AG08395 (cell line): ENCODE results near the gene CENATAC.
"Not testable (repeated sequence)": the region's sequence is repeated elsewhere in the genome, so short reads cannot be mapped to it uniquely, and the experiment has no call there.

Experiments used
- DNase-seq: peaks from one replicate; pipeline ENCODE4 v3.0.0; 2012; ENCODE audit warnings: mixed read lengths, low spot score

Gene CENATAC

GRCh38 chr11:118996926-118997626 is 862 bp upstream of the CENATAC start:
- DNase-seq: peak; percentile 58

GRCh38 chr11:118998388-118998717 is 415 bp downstream of the CENATAC start:
- no peak for DNase-seq

- peak; percentile 51 for DNase-seq
Observed at GRCh38 chr11:118998822-118999221, 884 bp downstream of the CENATAC start.

GRCh38 chr11:119000906-119001305 is 3.0 kb downstream of the CENATAC start:
- DNase-seq: no peak

GRCh38 chr11:119006656-119007055 is 8.7 kb downstream of the CENATAC start:
- DNase-seq: no peak

- no peak for DNase-seq
Observed at GRCh38 chr11:119011476-119012053, 13.6 kb downstream of the CENATAC start.

- DNase-seq: no peak
Observed at GRCh38 chr11:119012629-119013170, 14.8 kb downstream of the CENATAC start.

- DNase-seq: no peak
Observed at GRCh38 chr11:119014209-119014924, 16.4 kb downstream of the CENATAC start.

- DNase-seq: no peak
Observed at GRCh38 chr11:119015054-119015611, 17.2 kb downstream of the CENATAC start.

GRCh38 chr11:119016216-119017009 is 18.5 kb downstream of the CENATAC start:
- no peak for DNase-seq

- DNase-seq: not testable (repeated sequence)
Observed at GRCh38 chr11:119017377-119017776, 19.4 kb downstream of the CENATAC start.

GRCh38 chr11:119018074-119018938 is 20.4 kb downstream of the CENATAC start, which contains the start of the genes RPS25 and TRAPPC4:
Gene RPS25, minus strand, starts transcription at chr11:119018343. Its CDS starts 59 bp downstream, at chr11:119018284.
Gene TRAPPC4, plus strand, starts transcription at chr11:119018766. Its CDS starts 30 bp downstream, at chr11:119018796.
- peak; percentile 96 for DNase-seq

GRCh38 chr11:119019996-119020395 is 22.1 kb downstream of the CENATAC start:
- DNase-seq: no peak

- no peak for DNase-seq
Observed at GRCh38 chr11:119021631-119022030, 23.7 kb downstream of the CENATAC start.

- no peak for DNase-seq
Observed at GRCh38 chr11:119023741-119024140, 25.8 kb downstream of the CENATAC start.

GRCh38 chr11:119024430-119025098 is 26.6 kb downstream of the CENATAC start:
- DNase-seq: no peak

GRCh38 chr11:119025099-119025473 is 27.1 kb downstream of the CENATAC start:
- DNase-seq: no peak

- DNase-seq: no peak
Observed at GRCh38 chr11:119025541-119025940, 27.6 kb downstream of the CENATAC start.

GRCh38 chr11:119025978-119026766 is 28.2 kb downstream of the CENATAC start:
- no peak for DNase-seq
